ENCODE results near the gene RHO.

DNA sequence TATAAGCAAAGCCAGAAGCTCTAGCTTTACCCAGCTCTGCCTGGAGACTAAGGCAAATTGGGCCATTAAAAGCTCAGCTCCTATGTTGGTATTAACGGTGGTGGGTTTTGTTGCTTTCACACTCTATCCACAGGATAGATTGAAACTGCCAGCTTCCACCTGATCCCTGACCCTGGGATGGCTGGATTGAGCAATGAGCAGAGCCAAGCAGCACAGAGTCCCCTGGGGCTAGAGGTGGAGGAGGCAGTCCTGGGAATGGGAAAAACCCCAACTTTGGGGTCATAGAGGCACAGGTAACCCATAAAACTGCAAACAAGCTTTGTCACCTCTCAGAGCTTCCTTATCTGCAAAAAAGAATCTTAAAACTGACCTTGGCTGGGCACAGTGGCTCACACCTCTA is 6.6 kb downstream of the RHO start:
- TF ChIP-seq EP300 (IDR thresholded peaks at IDR 0.05) (no peak), POLR2A (IDR thresholded peaks at IDR 0.05) (no peak)

Measured in gastroesophageal sphincter (tissue), 2 donors.